Sigmoid colon (tissue), 4 donors: ENCODE measurements around the gene TCF7L2.

Experiments used
- EP300 ChIP-seq, 4 donors: sonication (generic); formaldehyde crosslinking; IDR thresholded peaks; one replicate each; pipeline ENCODE4 v1.6.1; 2017; ENCODE audit warnings: antibody characterized with exemption in 4 of 4
- POLR2A ChIP-seq, 2 donors: fragments of 450-650 bp; IDR thresholded peaks; one replicate each; pipeline ENCODE4 v1.6.1; 2016; ENCODE audit warnings: antibody characterized with exemption in 2 of 2, mild to moderate bottlenecking in 2 of 2, moderate library complexity in 2 of 2

DNA sequence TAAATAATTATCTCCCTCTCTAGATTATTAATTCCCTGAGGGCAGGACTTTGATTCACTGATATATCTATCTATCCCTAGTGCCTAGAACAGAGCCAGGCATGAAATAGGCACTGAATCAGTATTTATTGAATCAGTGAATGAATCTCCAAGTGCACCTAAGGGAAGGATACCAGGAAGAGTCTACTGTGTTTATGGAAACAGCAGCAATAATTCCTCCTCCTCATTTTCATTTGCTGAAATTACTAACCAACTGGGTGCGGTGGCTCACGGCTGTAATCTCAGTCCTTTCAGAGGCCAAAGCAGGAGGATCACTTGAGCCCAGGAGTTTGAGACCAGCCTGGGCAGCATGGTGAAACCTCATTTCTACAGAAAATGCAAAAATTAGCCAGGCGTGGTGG is 161.2 kb downstream of the TCF7L2 start:
- TF ChIP-seq POLR2A (IDR thresholded peaks at IDR 0.05) (no peak), EP300 (IDR thresholded peaks at IDR 0.05) (no peak)
